Measurements from ENCODE around the gene BACH2.

BACH2 gene

DNA sequence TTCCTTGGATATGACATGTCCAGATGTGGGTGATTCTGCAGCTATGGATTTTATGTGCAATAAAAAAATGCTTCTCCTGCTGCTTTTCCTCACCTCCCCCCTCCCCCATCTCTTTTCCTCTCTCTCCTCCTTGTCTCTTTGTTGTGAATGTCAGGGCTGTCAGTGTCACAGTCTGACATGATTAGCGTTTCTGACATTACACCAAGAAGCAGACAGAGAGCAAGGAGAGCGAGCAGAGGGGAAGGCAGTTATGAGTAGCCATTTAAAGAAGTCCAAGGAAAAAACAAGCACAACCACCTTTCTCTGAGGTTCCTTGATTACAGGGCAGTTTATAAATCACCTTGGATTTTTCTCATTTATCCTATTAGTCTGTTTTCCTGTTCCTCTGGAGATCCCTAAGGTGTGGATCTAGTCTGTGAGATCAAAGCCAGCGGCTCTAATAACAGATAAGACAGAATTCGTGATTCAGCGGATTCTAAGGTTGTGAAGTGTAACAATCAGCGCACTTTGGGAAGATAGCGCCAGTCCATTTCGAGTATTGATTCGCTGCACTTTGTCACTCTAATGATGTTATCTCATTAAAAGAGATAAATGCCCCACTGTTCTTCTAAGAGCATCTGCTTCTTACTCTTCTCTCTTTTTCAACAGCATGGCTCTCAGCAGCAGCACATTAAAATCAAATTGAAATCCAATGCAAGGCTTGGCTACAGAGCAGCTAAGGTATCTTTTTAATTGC lies 101.4 kb downstream of the BACH2 start:
- no peak overlapping the region for H3K4me3 ChIP-seq (ENCODE audit: low read depth, low read length)
- no peak for DNase-seq (ENCODE audit: low read depth, low spot score)
- in situ Hi-C loops (cut with HindIII; ENCODE audit: low sequenced_read_pairs): no loop called here
- TF ChIP-seq, protein P1, sequence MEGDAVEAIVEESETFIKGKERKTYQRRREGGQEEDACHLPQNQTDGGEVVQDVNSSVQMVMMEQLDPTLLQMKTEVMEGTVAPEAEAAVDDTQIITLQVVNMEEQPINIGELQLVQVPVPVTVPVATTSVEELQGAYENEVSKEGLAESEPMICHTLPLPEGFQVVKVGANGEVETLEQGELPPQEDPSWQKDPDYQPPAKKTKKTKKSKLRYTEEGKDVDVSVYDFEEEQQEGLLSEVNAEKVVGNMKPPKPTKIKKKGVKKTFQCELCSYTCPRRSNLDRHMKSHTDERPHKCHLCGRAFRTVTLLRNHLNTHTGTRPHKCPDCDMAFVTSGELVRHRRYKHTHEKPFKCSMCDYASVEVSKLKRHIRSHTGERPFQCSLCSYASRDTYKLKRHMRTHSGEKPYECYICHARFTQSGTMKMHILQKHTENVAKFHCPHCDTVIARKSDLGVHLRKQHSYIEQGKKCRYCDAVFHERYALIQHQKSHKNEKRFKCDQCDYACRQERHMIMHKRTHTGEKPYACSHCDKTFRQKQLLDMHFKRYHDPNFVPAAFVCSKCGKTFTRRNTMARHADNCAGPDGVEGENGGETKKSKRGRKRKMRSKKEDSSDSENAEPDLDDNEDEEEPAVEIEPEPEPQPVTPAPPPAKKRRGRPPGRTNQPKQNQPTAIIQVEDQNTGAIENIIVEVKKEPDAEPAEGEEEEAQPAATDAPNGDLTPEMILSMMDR (IDR thresholded peaks at IDR 0.05; ENCODE audit: low read depth, low read length): no peak

DNA sequence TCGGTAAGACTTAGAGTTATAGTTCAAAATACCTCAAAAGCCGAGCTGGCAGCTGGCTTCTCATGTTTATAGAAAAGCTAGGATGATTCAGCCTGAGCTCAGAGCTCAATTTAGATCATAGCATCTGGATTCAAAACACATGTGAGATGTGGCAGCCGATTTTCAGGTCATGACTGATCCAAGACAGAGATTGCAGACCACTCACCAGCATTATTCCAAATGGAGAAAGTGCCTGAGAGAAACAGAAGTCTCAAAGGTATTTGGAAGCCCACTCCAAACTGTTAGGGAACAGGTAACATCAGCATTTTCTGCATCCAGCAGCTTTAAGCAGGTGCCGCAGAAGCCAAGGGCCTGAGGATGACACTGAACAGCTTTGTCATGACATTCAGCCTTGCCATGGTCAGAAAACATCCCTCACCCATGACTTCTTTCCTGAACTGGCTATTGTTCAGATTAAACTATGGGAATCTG lies 102.2 kb downstream of the BACH2 start:
- in situ Hi-C loops (cut with HindIII; ENCODE audit: low sequenced_read_pairs): no loop called here
- H3K4me3 ChIP-seq (ENCODE audit: low read depth, low read length): no peak overlapping the region
- peak; percentile 85 for DNase-seq (ENCODE audit: low read depth, low spot score)
- TF ChIP-seq, protein P1 (IDR thresholded peaks at IDR 0.05; ENCODE audit: low read depth, low read length): no peak

DNA sequence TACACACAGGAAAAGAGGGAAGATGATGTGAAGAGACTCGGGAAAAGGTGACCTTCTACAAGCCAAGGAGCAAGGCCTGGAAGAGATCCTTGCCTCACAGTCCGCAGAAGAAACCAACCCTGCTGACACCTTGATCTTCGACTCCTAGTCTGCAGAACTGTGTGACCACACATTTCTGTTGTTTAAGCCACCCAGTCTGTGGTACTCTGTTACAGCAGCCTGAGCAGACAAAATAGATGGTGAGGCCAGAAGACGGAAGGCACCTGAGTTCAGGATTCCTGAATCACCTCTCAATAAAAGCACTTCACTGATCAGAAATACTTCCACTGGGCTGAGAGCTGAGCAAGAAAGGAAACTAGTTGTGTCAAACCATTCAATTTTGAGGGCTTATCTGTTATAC lies 103.3 kb downstream of the BACH2 start:
- H3K4me3 ChIP-seq (ENCODE audit: low read depth, low read length): no peak overlapping the region
- in situ Hi-C loops (cut with HindIII; ENCODE audit: low sequenced_read_pairs): no loop called here
- DNase-seq (ENCODE audit: low read depth, low spot score): no peak
- TF ChIP-seq, protein P1 (IDR thresholded peaks at IDR 0.05; ENCODE audit: low read depth, low read length): no peak

DNA sequence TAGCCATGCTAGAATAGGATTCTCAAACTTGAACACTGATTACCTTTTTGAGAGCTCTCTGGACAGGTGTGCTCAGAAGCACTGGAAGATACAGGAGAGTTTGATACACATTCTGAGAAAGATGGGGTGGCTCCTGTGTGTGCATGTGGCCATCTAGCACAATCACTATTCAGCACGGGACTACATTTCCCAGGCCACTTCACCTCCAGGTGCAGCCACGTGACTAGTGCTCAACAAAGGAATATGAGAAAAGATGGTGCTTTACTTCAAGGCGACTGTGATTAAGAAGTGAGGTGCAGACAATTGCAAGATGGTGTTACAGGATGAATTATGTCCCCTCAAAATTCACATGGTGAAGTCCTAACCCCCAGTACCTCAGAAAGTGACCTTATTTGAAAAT lies 103.8 kb downstream of the BACH2 start:
- TF ChIP-seq, protein P1 (IDR thresholded peaks at IDR 0.05; ENCODE audit: low read depth, low read length): no peak
- H3K4me3 ChIP-seq (ENCODE audit: low read depth, low read length): no peak overlapping the region
- in situ Hi-C loops (cut with HindIII; ENCODE audit: low sequenced_read_pairs): no loop called here
- DNase-seq (ENCODE audit: low read depth, low spot score): no peak

DNA sequence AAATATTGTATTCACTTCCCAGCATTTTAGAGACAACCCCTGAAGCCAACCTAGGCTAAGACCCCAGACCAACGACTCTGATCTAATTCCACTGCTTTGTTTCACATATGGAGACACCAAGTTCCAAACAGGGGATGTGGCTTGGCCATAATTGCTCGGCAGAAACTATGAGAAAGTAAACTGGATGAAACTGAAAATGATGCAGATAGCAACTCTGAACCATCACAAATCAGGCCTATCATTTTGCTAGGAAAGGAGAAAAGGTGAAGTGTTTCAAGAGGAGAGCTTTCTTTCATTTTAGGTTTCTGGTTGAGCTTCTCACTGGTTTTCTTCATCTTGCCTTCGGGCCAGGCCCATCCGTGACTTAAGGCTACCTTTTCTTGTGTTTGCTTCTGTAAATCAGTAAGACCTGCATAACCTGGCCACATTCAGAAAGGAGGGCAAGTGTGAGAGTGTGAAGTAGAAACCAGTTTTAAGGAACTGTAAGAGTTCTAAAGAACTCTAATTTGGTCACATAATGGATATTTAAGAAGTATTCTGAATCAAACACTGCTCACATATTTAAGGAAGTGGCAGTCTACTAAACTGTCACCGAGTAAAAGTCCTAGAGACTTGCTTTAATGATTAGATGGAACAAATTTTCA lies 105.8 kb downstream of the BACH2 start:
- no peak for DNase-seq (ENCODE audit: low read depth, low spot score)
- TF ChIP-seq, protein P1 (IDR thresholded peaks at IDR 0.05; ENCODE audit: low read depth, low read length): no peak
- in situ Hi-C loops (cut with HindIII; ENCODE audit: low sequenced_read_pairs): no loop called here
- H3K4me3 ChIP-seq (ENCODE audit: low read depth, low read length): no peak overlapping the region

DNA sequence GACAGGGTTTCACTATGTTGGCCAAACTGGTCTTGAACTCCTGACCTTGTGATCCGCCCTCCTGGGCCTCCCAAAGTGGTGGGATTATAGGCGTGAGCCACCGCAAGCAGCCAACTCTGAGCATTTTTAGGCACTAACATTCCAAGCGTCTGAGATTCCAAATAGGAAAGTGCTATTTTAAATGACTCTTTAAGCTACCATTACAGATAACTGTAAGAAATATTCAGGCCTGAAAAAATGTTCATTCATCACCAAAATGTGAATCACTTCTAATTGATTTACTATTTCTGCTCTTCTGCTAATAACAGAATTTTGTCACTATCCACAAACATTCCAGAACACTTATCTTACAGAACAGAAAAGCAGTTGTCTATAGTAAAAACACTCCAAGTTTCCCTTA lies 106.5 kb downstream of the BACH2 start:
- TF ChIP-seq, protein P1 (IDR thresholded peaks at IDR 0.05; ENCODE audit: low read depth, low read length): no peak
- no peak for DNase-seq (ENCODE audit: low read depth, low spot score)
- H3K4me3 ChIP-seq (ENCODE audit: low read depth, low read length): no peak overlapping the region
- in situ Hi-C loops (cut with HindIII; ENCODE audit: low sequenced_read_pairs): no loop called here
